K562 (cell line): Measurements from ENCODE around the gene SRCIN1. TPM values are rescaled to one million over a fixed set of nuclear protein-coding genes. Genes with fewer than 3 reads are reported as not detected.

Source experiments
- DDX20 ChIP-seq: fragments of 450-650 bp; IDR thresholded peaks from 2 replicates; pipeline ENCODE4 v1.6.1; 2016; ENCODE audit warnings: missing genetic modification characterization, low read depth, mild to moderate bottlenecking, missing compliant biosample characterization, moderate library complexity
- EZH2 ChIP-seq: IDR thresholded peaks from 2 replicates; pipeline ENCODE4 v1.6.1; 2012; ENCODE audit warnings: low read depth, mild to moderate bottlenecking, inconsistent platforms, low read length, borderline replicate concordance
- HNRNPH1 ChIP-seq: fragments of 200-400 bp; formaldehyde crosslinking; optimal IDR thresholded peaks from 2 replicates; pipeline ENCODE3; 2017; ENCODE audit warnings: low read depth, mild to moderate bottlenecking, low read length, moderate library complexity
- JUN ChIP-seq, 2 experiments: sonication (generic) in 1 of 2; formaldehyde crosslinking in 1 of 2; IDR thresholded peaks; 2 replicates each; pipeline versions ENCODE4 v1.6.1 to v1.8.0; 2012 to 2022; ENCODE audit warnings: borderline replicate concordance in 2 of 2, mild to moderate bottlenecking in 2 of 2, improper control_type of control experiment in 1 of 2, low read depth in 1 of 2, low read length in 1 of 2, missing genetic modification reagents in 1 of 2
- L3MBTL2 ChIP-seq: fragments of 450-650 bp; IDR thresholded peaks from 2 replicates; pipeline ENCODE4 v1.6.1; 2016; ENCODE audit warnings: mild to moderate bottlenecking, moderate library complexity
- MEF2A ChIP-seq: IDR thresholded peaks from 2 replicates; pipeline ENCODE4 v1.6.1; 2011; ENCODE audit warnings: low read depth, mild to moderate bottlenecking, low read length, moderate library complexity; ENCODE audit not compliant: control insufficient read depth
- MTA3 ChIP-seq: fragments of 450-650 bp; formaldehyde crosslinking; IDR thresholded peaks from 2 replicates; pipeline ENCODE4 v1.6.1; 2017; ENCODE audit warnings: mild to moderate bottlenecking, borderline replicate concordance
- POLR3A ChIP-seq: IDR thresholded peaks from 2 replicates; pipeline ENCODE4 v1.6.1; 2011; ENCODE audit warnings: borderline replicate concordance, mild to moderate bottlenecking, moderate library complexity; ENCODE audit not compliant: insufficient read length, insufficient read depth; ENCODE audit errors: extremely low read depth
- RBM39 ChIP-seq: fragments of 200-400 bp; formaldehyde crosslinking; optimal IDR thresholded peaks from 2 replicates; pipeline ENCODE3; 2018; ENCODE audit warnings: low read depth, low read length
- RNF2 ChIP-seq: sonication (generic); IDR thresholded peaks from 2 replicates; pipeline ENCODE4 v1.6.1; 2016
- RUNX1 ChIP-seq: sonication (generic); IDR thresholded peaks from 2 replicates; pipeline ENCODE4 v1.6.1; 2016; ENCODE audit warnings: antibody characterized with exemption, low read depth
- TOE1 ChIP-seq, 2 experiments: fragments of 450-650 bp in 1 of 2; sonication (generic) in 1 of 2; formaldehyde crosslinking in 1 of 2; IDR thresholded peaks; 2 replicates each; pipeline versions ENCODE4 v1.7.1 to v1.8.0; 2016 to 2022; ENCODE audit warnings: borderline replicate concordance in 2 of 2, mild to moderate bottlenecking in 2 of 2, antibody characterized with exemption in 1 of 2, inconsistent platforms in 1 of 2, low read depth in 1 of 2, missing genetic modification reagents in 1 of 2, moderate library complexity in 1 of 2
- ZBTB7A ChIP-seq: IDR thresholded peaks from 2 replicates; pipeline ENCODE4 v1.6.1; 2011; ENCODE audit warnings: low read depth, mild to moderate bottlenecking, low read length, moderate library complexity, borderline replicate concordance; ENCODE audit not compliant: control insufficient read depth
- ZNF316 ChIP-seq: fragments of 450-650 bp; IDR thresholded peaks from 2 replicates; pipeline ENCODE4 v1.6.1; 2016
- ZNF707 ChIP-seq: fragments of 250-450 bp; sonication (Bioruptor Pico); conservative IDR thresholded peaks from 2 replicates; pipeline ENCODE4 v1.8.0; 2022; ENCODE audit warnings: inconsistent platforms, mild to moderate bottlenecking, moderate library complexity
- polyA plus RNA-seq, 8 experiments: library from polyadenylated mRNA; depleted of rRNA in 4 of 8; stranded (reverse) in 5 of 8; unstranded in 3 of 8; fragments of >200 nt; fragmentation: Nextera tagmentation in 2 of 8; fragmentation: Illumina TruSeq in 1 of 8; extraction: Ambion mirVana in 2 of 8; extraction: Trizol in 1 of 8; gene quantifications; 2 replicates each; pipeline versions ENCODE4 v1.2.1 to v1.2.3, GENCODE V29; 2011 to 2014; ENCODE audit warnings: inconsistent platforms in 1 of 8, missing spikeins in 1 of 8
- total RNA-seq, 7 experiments: library from RNA; depleted of rRNA in 6 of 7; stranded (reverse); fragments of >200 nt in 6 of 7; fragmentation: Illumina TruSeq in 2 of 7; extraction: Trizol in 2 of 7; gene quantifications; 2 replicates each; pipeline versions ENCODE4 v1.2.1 to v1.2.3, GENCODE V29; 2011 to 2021; ENCODE audit warnings: low replicate concordance in 1 of 7
- TF ChIP-seq, protein P1 (sequence below): fragments of 200-400 bp; formaldehyde crosslinking; IDR thresholded peaks from 2 replicates; pipeline ENCODE4 v1.6.1; 2017; ENCODE audit warnings: mild to moderate bottlenecking, low read depth, low read length, moderate library complexity
- TF ChIP-seq, protein P2 (sequence below): fragments of 250-450 bp; sonication (Bioruptor Pico); IDR thresholded peaks from 2 replicates; pipeline ENCODE4 v1.5.0; 2020; ENCODE audit warnings: mild to moderate bottlenecking
- TF ChIP-seq, protein P3 (sequence below): sonication (generic); formaldehyde crosslinking; IDR thresholded peaks from 2 replicates; pipeline ENCODE4 v1.8.0; 2022; ENCODE audit warnings: mild to moderate bottlenecking, low read depth, missing genetic modification reagents
- TF ChIP-seq, protein P4 (sequence below): fragments of 450-650 bp; formaldehyde crosslinking; IDR thresholded peaks from 2 replicates; pipeline ENCODE4 v1.4.0; 2020; ENCODE audit warnings: mild to moderate bottlenecking, moderate library complexity

The SRCIN1 gene
- total and polyA plus RNA-seq, 9 of the 15 experiments (the other 6 are each of a cell fraction or from before 2014, with no cell fraction given), result 0.09 to 0.33 (median 0.13) TPM; not detected in 6

DNA sequence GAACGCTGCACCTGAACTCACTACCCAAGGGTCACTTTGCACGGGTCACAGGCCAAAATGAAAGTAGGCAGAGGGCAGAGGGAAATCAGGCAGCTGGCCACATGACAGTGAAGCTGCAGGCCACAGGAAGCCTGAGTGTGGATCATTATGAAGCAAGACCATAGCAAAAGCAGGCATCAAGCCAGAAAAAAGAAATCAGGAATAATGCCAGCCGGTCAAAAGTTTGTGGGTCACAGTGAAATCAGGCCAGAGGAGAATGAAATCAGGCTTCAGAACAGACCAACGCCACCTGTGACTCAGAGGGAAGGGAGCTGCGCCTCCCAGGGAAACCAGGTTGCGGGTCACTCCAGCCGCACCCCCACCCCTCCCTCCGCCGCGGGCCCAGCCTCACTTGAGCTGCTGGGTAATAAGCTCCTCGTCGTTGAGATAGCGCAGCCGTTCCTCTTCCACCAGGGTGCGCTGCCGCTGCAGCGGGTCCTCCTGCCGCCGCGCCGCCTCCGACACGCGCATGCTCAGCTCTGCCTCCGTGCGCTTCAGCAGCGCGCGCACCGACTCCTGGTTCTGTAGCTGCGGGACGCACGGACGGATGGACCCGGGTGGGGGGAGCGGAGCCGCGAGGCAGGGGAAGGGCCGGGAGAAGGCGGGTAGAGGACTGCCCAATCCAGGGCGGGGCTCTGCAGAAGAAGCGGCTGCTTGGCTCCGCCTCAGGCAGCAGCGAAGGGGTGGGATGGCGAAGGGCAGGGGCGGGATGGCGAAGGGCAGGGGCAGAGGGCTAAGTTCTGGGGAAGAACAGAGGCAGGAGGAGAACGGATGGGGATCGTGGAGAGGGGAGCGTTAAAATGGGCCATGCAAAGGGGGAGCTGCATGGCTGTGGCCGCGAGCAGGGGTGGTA, 47.7 kb downstream of the SRCIN1 start (continued):
- TF ChIP-seq, protein P1, sequence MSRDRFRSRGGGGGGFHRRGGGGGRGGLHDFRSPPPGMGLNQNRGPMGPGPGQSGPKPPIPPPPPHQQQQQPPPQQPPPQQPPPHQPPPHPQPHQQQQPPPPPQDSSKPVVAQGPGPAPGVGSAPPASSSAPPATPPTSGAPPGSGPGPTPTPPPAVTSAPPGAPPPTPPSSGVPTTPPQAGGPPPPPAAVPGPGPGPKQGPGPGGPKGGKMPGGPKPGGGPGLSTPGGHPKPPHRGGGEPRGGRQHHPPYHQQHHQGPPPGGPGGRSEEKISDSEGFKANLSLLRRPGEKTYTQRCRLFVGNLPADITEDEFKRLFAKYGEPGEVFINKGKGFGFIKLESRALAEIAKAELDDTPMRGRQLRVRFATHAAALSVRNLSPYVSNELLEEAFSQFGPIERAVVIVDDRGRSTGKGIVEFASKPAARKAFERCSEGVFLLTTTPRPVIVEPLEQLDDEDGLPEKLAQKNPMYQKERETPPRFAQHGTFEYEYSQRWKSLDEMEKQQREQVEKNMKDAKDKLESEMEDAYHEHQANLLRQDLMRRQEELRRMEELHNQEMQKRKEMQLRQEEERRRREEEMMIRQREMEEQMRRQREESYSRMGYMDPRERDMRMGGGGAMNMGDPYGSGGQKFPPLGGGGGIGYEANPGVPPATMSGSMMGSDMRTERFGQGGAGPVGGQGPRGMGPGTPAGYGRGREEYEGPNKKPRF, result no peak
- TF ChIP-seq, protein P2, sequence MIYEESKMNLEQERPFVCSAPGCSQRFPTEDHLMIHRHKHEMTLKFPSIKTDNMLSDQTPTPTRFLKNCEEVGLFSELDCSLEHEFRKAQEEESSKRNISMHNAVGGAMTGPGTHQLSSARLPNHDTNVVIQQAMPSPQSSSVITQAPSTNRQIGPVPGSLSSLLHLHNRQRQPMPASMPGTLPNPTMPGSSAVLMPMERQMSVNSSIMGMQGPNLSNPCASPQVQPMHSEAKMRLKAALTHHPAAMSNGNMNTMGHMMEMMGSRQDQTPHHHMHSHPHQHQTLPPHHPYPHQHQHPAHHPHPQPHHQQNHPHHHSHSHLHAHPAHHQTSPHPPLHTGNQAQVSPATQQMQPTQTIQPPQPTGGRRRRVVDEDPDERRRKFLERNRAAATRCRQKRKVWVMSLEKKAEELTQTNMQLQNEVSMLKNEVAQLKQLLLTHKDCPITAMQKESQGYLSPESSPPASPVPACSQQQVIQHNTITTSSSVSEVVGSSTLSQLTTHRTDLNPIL (CRISPR knock-in tag), result no peak
- TF ChIP-seq, protein P3, sequence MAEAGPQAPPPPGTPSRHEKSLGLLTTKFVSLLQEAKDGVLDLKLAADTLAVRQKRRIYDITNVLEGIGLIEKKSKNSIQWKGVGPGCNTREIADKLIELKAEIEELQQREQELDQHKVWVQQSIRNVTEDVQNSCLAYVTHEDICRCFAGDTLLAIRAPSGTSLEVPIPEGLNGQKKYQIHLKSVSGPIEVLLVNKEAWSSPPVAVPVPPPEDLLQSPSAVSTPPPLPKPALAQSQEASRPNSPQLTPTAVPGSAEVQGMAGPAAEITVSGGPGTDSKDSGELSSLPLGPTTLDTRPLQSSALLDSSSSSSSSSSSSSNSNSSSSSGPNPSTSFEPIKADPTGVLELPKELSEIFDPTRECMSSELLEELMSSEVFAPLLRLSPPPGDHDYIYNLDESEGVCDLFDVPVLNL (CRISPR knock-in tag), result no peak
- TF ChIP-seq JUN (IDR thresholded peaks at IDR 0.05; ENCODE audit: borderline replicate concordance, low read depth, low read length) (0 out of 2 replicates have a peak, but pooled peaks have one; percentile 15), JUN (CRISPR knock-in tag; IDR thresholded peaks at IDR 0.05; ENCODE audit: borderline replicate concordance) (no peak), RUNX1 (no peak), ZNF316 (no peak), RNF2 (no peak), ZNF707 (CRISPR knock-in tag) (no peak), DDX20 (tag) (no peak), EZH2 (no peak), RBM39 (no peak), POLR3A (no peak), ZBTB7A (no peak; the same call in 1 of the 2 replicates), MTA3 (peak; percentile 47; the same call in 1 of the 2 replicates), L3MBTL2 (no peak; the same call in 1 of the 2 replicates), HNRNPH1 (no peak), TOE1 (IDR thresholded peaks at IDR 0.05; ENCODE audit: borderline replicate concordance) (no peak), TOE1 (CRISPR knock-in tag; IDR thresholded peaks at IDR 0.05; ENCODE audit: borderline replicate concordance, low read depth) (no peak), MEF2A (no peak)
- TF ChIP-seq, protein P4, sequence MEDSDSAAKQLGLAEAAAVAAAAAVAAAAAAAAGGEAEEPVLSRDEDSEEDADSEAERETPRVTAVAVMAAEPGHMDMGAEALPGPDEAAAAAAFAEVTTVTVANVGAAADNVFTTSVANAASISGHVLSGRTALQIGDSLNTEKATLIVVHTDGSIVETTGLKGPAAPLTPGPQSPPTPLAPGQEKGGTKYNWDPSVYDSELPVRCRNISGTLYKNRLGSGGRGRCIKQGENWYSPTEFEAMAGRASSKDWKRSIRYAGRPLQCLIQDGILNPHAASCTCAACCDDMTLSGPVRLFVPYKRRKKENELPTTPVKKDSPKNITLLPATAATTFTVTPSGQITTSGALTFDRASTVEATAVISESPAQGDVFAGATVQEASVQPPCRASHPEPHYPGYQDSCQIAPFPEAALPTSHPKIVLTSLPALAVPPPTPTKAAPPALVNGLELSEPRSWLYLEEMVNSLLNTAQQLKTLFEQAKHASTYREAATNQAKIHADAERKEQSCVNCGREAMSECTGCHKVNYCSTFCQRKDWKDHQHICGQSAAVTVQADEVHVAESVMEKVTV (CRISPR knock-in tag), result no peak; the same call in 1 of the 2 replicates
